ENCODE data around the gene MRPL58.
"Not testable (repeated sequence)": the region's sequence is repeated elsewhere in the genome, so short reads cannot be mapped to it uniquely, and the experiment has no call there.

MRPL58 gene

DNA sequence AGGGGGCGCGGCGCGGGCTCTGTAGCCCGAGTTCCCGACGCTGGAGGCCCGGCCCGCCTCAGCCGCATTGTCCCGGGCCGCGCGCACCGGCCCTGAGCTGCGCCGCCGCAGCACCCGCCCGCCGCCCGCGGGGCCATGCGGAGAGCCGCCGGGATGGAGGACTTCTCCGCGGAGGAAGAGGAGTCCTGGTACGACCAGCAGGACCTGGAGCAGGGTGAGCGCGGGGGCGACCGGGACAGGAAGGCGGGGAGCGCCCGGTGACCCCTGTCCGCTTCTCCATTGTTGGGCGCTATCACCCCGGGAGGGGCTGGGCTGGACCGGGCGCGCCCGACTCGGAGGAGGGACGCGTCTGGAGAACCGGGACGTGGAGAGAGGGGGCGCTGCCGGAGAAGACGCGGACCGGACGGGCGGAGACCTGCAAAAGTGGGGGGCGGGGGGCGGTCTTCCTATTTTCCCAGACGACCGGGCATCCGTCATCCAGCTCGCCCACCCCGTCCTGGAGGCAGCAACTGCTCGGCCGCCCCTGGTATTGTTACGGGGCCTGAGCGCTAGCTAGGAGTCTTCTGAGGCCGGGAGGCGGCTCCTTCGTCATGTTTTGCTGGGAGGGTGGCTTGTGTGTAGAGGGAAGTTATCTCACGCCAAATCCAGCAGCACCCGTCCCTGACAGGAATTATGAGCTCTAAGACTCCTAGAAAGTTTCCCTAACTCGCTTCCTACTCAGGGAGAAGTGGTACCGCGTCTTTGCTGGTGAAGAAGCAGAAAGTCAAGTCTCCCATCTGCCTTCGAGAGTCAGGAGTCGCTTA lies 24.4 kb upstream of the MRPL58 start:
- DNase-seq, result peak; percentile 32 to 51

DNA sequence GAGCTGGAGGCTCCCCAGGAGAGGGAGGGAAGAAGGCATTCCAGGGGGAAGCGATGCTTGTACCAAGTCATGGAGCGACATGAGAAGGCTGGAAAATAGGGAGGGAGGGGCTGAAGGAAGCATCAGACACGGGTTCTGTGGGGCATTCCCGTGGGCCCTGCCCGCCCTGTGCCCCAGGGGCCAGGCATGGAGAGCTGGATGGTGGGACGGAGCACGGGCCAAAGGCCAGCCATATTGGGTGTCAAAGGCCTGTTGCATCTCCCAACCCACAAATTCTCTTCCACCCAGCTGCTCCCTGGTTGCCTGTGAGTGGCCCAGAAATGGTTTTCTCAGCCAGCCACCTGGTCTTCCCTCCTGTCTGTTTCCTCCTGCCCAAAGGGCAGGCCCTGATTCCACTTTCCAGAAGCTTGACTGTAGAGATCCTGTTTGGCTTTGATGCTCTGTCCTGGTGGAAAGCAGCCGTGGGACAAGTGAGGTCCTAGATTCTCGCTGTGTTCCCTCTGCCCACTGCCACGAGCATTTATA lies 21.8 kb upstream of the MRPL58 start:
- no peak for DNase-seq

DNA sequence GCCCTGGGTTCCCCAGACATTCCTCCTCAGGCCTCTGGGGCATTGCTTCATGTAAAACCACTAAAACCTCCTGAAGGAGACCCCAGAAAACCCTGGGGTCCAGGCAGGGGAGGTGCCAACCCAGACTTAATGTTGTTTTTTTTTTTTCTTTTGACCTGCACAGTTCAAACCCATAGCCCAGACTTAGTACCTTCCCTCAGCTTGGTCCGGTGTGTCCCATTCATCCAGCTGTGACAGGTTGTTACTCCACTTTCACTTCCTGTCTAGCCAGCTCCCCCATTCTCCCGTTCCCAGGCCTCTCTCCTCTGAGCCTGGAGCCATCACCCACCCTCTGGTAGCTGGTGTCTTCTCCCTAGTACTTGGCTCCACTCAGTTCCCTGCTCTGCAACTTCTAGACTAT lies 20.2 kb upstream of the MRPL58 start:
- DNase-seq, result no peak

DNA sequence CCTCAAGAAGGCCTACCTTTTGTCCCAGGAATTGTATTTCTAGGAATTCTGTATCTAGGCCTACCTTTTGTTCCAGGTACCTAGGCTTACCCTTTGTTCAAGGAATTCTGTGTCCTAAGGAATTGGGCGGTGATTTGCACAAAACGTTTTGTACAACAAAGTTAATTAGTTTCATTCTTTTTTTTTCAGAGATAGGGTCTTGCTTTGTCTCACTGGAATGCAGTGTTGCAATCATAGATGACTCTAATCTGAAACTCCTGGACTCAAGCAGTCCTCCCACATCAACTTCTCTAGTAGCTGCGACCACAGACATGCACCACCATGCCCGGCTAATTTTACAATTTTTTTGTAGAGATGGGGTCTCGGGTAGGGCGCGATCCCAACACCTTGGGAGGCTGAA lies 18.0 kb upstream of the MRPL58 start:
- no peak for DNase-seq

DNA sequence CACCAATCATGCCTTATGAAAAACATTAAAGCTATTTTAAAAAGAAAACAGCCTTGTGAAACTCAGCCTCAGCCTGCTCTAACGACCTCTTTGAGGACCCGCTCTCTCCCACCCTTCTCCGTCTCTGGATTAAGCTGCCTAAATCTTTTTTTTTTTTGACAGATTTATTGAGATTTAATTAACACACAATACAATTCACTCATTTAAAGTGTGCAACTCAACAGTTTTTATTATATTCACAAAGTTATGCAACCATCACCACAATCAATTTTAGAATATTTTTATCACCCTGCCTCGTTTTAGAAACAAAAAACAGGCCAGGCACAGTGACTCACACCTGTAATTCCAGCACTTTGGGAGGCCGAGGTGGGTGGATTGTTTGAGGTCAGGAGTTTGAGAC lies 16.6 kb upstream of the MRPL58 start:
- no peak for DNase-seq

DNA sequence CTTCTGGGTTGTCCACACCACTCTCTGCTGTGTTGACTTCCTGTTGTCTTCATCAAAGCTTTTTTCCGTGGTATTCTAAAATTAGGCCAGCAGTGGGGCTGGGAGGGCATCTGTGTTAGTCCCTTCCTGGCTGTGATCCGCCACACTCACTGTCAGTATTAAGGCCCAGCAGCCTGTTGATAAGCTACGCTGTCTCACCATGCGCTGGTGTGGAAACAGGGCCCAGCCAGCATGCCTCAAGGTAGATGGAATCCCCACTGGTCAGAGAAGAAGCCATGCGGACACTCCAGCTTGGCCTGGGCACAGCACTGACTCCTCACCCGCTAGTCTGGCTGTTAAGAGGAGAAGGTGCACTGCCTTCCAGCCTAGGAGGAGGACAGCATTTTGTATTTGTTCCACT lies 13.7 kb upstream of the MRPL58 start:
- no peak for DNase-seq

DNA sequence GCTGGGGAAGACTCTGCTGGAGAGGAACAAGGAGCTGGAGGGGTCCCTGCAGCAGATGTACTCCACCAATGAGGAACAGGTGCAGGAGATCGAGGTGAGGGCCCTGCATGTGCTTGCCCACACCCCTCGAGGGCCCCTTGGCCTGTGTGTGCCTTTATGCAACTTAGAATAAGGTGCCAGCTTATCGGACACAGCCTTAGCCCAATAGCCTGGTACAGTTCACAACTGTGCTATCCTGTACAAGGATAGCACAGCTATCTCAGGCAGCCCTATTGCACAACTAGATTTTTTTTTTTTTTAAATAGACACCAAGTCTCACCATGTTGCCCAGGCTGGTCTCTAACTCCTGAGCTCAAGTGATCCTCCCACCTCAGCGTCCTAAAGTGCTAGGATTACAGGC lies 12.9 kb upstream of the MRPL58 start:
- DNase-seq, result no peak

DNA sequence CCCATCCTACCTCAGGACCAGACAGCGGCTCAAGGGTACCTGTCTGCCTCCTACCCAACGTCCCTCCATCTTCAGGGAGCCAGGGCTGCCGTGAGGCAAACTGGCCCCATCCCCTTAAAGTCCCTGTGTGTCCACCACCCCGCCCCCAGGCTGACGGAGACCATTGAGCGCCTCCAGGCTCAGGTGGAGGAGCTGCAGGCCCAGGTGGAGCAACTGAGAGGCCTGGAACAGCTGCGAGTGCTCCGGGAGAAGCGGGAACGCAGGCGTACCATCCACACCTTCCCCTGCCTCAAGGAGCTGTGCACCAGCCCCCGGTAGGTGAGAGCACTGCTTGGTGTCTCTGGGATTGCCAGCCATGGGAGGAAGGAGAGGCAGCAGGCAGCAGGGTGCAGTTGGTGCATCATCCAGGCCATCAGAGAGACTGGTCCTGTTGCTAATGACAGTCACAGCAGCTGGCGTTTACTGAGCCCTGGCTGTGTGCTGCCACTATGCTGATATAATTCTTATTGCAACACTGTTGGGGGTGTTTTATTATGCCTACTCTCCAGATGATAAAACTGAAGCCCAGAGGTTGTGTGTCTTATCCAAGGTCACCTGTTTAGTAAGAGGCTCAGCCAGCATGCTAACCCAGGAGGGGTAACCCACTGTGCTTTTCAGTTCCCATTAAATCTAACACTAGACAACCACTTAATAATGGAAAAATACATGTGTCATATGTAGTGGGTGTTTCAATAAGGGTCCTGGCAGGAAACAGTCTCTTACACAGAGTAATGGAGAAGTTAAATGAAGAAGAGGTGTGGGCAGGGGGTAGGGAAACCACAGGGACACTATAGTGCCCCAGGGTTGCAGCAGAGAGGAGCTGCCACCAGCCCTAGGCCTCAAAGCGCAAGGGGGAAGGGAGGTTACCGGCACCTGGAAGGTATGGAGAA lies 10.3 kb upstream of the MRPL58 start:
- no peak for DNase-seq

DNA sequence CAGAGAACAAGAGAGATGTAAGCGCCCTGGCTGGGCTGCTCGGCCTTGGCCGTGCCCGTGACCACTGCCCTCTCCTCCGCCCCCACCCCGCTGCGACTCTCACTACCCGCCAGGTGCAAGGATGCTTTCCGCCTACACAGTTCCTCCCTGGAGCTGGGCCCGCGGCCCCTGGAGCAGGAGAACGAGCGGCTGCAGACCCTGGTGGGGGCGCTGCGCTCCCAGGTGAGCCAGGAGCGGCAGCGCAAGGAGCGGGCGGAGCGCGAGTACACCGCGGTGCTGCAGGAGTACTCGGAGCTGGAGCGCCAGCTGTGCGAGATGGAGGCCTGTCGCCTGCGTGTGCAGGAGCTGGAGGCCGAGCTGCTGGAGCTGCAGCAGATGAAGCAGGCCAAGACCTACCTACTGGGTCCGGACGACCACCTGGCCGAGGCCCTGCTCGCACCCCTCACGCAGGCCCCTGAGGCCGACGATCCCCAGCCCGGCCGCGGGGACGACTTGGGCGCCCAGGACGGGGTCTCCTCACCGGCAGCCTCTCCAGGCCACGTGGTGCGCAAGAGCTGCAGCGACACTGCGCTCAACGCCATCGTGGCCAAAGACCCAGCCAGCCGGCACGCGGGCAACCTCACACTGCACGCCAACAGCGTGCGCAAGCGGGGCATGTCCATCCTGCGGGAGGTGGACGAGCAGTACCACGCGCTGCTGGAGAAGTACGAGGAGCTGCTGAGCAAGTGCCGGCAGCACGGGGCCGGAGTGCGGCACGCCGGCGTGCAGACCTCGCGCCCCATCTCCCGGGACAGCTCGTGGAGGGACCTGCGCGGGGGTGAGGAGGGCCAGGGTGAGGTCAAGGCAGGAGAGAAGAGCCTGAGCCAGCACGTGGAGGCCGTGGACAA lies 9.2 kb upstream of the MRPL58 start:
- no peak for DNase-seq

DNA sequence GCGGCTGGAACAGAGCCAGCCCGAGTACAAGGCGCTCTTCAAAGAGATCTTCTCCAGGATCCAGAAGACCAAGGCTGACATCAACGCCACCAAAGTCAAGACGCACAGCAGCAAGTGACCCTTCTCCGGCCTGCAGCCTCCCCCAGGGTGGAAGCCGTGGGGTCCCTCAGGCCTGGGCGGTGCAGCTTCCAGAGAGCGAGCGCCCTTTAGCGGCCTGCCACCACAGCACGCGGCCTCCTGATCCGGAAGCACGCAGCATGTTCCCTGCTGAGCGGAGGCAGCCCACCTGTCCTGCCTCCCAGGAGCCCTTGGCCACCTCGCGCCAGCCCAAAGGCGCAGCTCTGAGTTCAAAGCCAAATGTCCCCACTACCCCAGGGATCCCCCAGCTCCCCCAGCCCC lies 8.5 kb upstream of the MRPL58 start:
- no peak for DNase-seq

DNA sequence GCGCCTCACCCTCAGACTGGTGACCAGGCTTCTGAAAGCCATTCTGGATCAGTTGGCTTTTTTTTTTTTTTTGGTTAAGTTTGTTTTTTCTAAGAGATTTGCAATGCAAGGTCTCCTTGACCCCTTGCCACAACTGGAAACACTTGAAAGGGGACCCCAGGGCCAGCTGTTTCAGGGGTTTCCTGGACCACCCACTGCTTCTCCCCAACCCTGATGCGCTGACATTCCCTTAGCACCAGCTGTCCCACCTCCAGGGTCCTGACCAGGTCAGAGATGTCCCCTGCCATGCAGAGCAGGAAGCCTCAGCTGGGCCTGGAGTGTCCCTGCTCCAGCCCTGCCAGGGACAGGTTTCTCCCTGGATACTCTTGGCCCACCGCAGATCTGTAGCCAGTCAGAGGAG lies 8.1 kb upstream of the MRPL58 start:
- no peak for DNase-seq

DNA sequence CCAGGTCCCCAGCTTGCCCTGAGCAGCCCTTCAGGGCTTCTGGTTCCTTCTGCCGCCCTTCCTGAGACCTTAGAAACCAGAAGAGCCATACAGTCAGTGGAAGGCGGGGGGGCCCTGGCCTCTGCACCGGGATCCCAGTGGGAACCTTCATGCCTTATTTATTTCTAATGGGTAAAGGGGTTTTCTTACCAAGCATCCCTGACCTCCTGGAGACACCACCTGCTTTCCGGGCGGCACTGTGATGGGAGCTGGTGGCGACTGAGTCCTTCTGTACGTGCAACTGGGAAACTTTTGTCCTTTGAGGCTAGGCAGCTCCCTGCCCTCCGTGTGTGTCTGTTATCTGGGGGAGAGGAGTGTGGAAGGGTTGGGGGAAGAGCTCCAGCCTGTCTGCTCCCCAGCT lies 7.2 kb upstream of the MRPL58 start:
- DNase-seq, result no peak

DNA sequence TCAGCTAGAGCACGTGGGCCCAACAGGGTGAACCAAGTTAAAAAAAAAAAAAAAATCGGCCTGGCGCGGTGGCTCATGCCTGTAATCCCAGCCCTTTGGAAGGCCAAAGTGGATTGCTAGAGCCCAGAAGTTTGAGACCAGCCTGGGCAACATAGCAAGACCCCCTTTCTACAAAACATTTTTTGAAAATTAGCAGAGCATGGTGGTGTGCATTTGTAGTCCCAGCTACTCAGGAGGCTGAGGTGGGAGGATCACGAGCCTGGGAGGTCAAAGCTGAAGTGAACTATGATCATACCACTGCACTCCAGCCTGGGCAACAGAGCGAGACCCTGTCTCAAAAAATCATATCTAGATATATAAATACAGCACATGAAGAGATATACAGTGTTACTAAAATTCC lies 6.4 kb upstream of the MRPL58 start:
- not testable (repeated sequence) for DNase-seq

DNA sequence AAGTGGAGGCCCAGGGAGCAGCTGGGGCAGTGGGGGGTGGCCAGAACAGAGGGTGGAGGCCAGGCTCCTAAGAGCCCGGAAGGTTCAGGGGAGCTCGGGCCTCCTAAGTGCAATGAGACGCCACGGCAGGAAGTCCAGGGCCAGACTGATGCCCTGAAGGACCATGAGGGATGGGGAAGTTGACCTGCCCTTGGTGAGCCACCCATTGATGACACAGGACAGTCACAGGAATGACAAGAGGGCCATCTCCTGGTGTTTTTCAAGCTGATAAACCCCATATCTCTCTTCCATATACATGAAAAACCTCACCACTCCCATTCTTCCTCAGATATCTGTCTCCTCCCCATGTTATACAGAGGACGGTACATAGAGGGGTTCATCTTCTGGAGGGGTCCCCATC lies 5.8 kb upstream of the MRPL58 start:
- DNase-seq, result no peak

DNA sequence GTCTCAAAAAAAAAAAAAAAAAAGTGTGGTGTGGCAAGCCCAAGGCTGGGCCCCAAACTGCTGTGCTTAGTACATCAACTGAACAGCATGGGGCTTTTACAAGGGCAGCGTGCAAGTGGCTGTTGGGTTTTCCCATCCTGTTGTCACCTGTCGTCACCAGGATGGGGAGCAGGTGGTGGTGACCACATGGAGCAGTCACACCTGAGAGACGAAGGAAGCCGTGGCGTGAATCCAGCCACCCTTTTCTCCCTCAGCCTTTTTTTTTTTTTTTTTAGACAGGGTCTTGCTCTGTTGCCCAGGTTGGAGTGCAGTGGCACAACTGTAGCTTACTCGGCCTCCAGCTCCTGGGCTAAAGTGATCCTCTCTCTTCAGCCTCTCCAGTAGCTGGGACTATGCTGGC lies 4.1 kb upstream of the MRPL58 start:
- DNase-seq, result no peak

DNA sequence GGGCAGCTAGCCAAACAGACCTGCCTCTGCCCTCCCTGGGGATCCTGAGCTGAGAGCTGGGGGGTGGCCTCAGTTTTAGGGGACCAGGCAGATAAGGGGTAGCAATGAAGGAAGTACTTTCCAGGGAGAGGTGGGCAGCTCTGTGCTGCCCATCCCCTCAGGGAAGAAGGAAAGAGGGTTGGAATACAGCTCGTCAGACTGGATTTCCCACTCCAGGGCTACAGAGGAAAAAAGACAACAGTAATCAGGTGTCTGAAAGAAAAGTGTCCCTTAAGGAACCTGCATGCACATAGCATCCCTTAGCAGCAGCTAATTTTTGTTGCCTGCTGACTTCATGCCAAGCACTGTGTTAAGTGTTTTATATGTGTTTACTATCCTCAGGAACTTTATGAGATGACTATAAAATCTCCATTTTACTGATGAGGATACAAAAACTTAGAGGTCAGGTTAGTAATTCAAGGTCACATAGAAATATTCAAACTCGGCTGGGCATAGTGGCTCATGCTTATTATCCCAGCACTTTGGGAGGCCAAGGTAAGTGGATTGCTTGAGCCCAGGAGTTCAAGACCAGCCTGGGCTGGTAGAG lies 3.2 kb upstream of the MRPL58 start:
- no peak for DNase-seq

DNA sequence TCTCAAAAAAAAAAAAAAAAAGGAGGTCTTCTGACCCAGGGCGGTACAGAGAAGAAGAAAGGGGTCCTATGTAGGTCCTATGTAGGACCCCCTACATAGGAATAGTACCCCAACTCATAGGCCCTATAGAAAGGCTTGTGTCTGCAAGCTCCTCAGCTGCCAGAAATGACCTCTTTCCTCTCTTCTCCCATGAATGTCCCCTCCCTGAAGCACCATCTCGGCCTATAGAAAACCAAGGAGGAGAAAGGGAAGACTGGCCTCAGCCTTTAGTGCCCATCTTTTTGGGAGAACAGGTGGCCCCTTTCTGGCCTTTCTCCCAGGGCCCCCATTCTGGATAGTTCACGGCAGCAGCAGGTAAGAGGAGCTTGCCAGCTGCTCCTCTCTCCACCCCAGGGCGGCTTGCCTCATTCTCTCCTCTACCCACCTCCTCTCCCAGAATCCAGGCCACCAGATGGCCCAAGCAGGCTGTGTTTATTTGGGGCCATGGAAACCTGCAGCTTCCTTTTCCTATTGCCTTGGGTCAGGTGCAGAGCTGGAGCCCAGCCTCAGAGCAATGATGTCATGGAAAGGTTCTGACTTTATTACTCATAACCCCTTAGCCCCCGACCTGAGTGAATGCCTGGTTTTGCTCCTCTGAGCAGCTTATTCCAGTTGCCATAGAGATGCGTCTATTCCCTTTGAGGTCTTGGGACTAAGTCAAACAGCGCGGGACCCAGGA lies 1.6 kb upstream of the MRPL58 start:
- DNase-seq, result peak in 1 of 2 experiments; percentile 46

DNA sequence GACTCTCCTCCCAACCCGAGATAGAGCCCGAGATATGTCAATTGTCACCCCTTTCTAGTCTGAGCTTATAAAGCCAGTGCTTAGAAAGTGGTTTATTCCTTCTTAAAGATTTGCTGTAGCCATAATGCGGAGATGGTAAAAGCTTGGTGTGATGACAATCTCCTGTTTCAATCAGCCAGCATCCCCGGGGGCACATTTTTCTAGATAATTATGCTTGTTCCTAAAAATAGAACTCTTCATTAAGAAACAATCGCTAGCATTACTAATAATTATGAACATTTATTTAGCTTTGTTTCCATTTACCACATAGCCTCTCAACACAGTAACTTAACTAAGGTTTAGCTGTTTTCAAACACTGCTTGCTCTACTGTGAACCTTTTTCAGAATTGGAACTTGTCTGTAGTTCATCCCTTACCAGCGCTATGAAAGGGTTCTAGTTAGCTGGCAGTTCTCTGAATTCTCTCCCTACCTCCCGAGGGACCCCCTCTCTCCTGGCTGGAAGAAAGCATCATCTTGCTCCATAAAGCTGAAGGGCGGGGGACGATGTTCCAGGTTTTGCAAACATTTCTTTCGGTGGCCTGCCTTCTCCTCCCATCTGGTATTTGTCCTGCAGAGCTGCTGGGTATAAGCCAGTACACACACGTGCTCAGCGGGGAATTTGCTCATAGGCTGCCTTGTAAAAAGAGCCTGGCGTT lies 922 bp upstream of the MRPL58 start:
- peak in 1 of 2 experiments; percentile 23 for DNase-seq

DNA sequence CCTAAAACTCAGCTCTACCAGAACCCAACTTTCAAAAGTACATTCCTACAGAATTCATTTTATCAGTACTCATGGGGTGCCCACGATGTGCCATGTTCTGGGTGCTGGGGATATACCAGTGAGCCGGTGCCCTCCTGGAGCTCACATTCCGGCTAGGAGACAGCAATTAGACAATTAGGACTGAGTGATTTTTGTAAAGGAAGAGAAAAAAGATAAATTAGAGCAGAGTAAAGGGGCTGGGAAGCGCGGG lies 449 bp upstream of the MRPL58 start:
- DNase-seq, result peak in 1 of 2 experiments; percentile 47

DNA sequence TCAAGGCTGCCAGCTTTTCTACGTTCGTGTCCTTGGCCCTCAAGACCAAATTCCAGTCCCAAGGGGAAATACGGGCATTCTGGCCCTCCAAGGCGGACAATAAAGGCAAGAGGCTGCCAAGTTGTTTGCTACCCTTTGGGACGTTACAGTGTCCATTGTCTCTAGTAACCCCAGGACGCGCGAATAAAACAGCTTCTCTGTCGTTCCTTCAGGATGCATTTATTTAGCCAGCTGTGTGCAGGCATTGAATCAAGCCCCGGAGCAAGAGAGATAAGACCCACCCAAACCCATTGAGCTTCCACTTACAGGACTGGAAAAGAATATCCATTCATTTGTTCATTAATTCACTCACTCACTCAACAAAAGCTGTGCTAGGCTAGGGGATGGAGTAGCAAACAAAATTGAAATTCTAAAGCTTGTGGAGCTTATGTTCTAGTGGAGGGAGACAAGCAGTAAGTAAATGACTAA lies 656 bp downstream of the MRPL58 start:
- DNase-seq, result no peak

DNA sequence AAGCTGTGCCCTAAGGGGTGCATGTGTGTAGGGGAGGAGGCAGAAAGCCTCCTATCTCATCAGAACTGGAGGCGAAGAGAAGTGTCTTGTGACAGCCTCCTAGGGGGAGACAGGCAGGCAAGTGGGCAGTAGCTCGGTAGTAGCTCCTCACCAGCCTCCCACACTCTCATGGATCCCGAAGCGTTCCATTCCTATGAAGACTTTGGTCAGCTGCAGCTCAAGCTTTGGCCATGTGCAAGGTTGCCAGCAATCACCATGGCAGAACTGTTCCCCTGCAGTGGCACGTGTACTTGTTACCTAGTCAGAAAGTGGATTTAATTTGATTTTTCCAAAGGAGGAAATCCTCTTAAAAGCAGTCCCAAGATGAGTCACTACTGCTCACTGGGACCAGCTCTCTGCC lies 6.7 kb downstream of the MRPL58 start:
- DNase-seq, result no peak
